ENCODE results near the gene CFAP20DC. TPM values are rescaled to one million over a fixed set of nuclear protein-coding genes. Genes with fewer than 3 reads are reported as not detected.

CFAP20DC gene
- total RNA-seq, 1 donor from 2014 or later = 0.57 TPM

GRCh38 chr3:59084583-59084982 lies 34.8 kb upstream of the CFAP20DC start:
- Histone ChIP-seq H3K4me2 (ENCODE audit: low read length) (no peak overlapping the region), H3K4me3 (ENCODE audit: insufficient read depth, low read depth, low read length) (no peak overlapping the region), H3K27me3 (ENCODE audit: insufficient read depth, low read length) (no peaks in the 10 kb centered on the region), H3K79me2 (ENCODE audit: insufficient read depth, low read length) (no peaks in the 10 kb centered on the region), H3K9ac (ENCODE audit: low read length) (no peak overlapping the region), H4K20me1 (ENCODE audit: insufficient read depth, low read length) (no peaks in the 10 kb centered on the region), H2AFZ (ENCODE audit: low read depth, low read length) (no peak overlapping the region), H3K27ac (ENCODE audit: low read depth, low read length) (no peak overlapping the region), H3K4me1 (ENCODE audit: insufficient read depth, low read length) (no peaks in the 10 kb centered on the region), H3K9me3 (ENCODE audit: insufficient read depth, low read depth, low read length) (no peaks in the 10 kb centered on the region), H3K36me3 (ENCODE audit: insufficient read depth, low read length) (no peaks in the 10 kb centered on the region)
- FAIRE-seq = no peak
- H3K36me3 Mint-ChIP-seq (ENCODE audit: low read depth, unreplicated experiment) = no peaks in the 10 kb centered on the region
- H3K9me3 Mint-ChIP-seq (ENCODE audit: unreplicated experiment) = no peaks in the 10 kb centered on the region
- H3K4me3 Mint-ChIP-seq (ENCODE audit: unreplicated experiment) = no peak overlapping the region
- TF ChIP-seq EZH2 (IDR thresholded peaks at IDR 0.05; ENCODE audit: insufficient read depth, low read length) = no peak
- TF ChIP-seq, protein P1, sequence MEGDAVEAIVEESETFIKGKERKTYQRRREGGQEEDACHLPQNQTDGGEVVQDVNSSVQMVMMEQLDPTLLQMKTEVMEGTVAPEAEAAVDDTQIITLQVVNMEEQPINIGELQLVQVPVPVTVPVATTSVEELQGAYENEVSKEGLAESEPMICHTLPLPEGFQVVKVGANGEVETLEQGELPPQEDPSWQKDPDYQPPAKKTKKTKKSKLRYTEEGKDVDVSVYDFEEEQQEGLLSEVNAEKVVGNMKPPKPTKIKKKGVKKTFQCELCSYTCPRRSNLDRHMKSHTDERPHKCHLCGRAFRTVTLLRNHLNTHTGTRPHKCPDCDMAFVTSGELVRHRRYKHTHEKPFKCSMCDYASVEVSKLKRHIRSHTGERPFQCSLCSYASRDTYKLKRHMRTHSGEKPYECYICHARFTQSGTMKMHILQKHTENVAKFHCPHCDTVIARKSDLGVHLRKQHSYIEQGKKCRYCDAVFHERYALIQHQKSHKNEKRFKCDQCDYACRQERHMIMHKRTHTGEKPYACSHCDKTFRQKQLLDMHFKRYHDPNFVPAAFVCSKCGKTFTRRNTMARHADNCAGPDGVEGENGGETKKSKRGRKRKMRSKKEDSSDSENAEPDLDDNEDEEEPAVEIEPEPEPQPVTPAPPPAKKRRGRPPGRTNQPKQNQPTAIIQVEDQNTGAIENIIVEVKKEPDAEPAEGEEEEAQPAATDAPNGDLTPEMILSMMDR (IDR thresholded peaks at IDR 0.05; ENCODE audit: insufficient read depth, low read depth, low read length) = no peak
- H3K4me1 Mint-ChIP-seq (ENCODE audit: low read depth, unreplicated experiment) = no peaks in the 10 kb centered on the region
- no peak for DNase-seq (ENCODE audit: low read depth)
- no peak overlapping the region for H3K27ac Mint-ChIP-seq (ENCODE audit: unreplicated experiment)
- no peaks in the 10 kb centered on the region for H3K27me3 Mint-ChIP-seq (ENCODE audit: low read depth, unreplicated experiment)

DNA sequence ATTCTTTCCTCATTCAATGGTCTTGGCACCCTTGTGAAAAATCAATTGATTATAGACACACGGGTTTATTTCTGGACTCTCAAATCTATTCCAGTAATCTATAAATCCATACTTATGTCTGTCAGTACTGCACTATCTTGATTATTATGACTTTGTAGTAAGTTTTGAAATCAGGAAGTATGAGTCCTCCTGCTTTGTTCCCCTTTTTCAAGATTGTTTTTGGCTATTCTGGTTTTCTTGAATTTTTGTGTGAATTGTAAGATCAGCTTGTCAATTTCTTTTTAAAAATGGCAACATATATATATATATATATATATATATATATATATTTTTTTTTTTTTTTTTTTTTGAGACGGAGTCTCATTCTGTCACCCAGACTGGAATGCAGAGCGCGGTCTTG lies 32.3 kb upstream of the CFAP20DC start:
- Histone ChIP-seq H3K36me3 (ENCODE audit: insufficient read depth, low read length) (no peaks in the 10 kb centered on the region), H3K27ac (ENCODE audit: low read depth, low read length) (no peak overlapping the region), H3K9ac (ENCODE audit: low read length) (no peak overlapping the region), H3K9me3 (ENCODE audit: insufficient read depth, low read depth, low read length) (no peaks in the 10 kb centered on the region), H3K79me2 (ENCODE audit: insufficient read depth, low read length) (no peaks in the 10 kb centered on the region), H3K27me3 (ENCODE audit: insufficient read depth, low read length) (no peaks in the 10 kb centered on the region), H3K4me3 (ENCODE audit: insufficient read depth, low read depth, low read length) (no peak overlapping the region), H3K4me2 (ENCODE audit: low read length) (no peak overlapping the region), H3K4me1 (ENCODE audit: insufficient read depth, low read length) (no peaks in the 10 kb centered on the region), H2AFZ (ENCODE audit: low read depth, low read length) (no peak overlapping the region), H4K20me1 (ENCODE audit: insufficient read depth, low read length) (no peaks in the 10 kb centered on the region)
- no peak for DNase-seq (ENCODE audit: low read depth)
- no peaks in the 10 kb centered on the region for H3K4me1 Mint-ChIP-seq (ENCODE audit: low read depth, unreplicated experiment)
- TF ChIP-seq EZH2 (IDR thresholded peaks at IDR 0.05; ENCODE audit: insufficient read depth, low read length) = no peak
- TF ChIP-seq, protein P1 (IDR thresholded peaks at IDR 0.05; ENCODE audit: insufficient read depth, low read depth, low read length) = no peak
- H3K27me3 Mint-ChIP-seq (ENCODE audit: low read depth, unreplicated experiment) = no peaks in the 10 kb centered on the region
- H3K27ac Mint-ChIP-seq (ENCODE audit: unreplicated experiment) = no peak overlapping the region
- no peak overlapping the region for H3K4me3 Mint-ChIP-seq (ENCODE audit: unreplicated experiment)
- FAIRE-seq = no peak
- H3K36me3 Mint-ChIP-seq (ENCODE audit: low read depth, unreplicated experiment) = no peaks in the 10 kb centered on the region
- H3K9me3 Mint-ChIP-seq (ENCODE audit: unreplicated experiment) = peaks cover 2% of the 10 kb centered on the region

- Histone ChIP-seq H2AFZ (ENCODE audit: low read depth, low read length) (no peak overlapping the region), H3K4me2 (ENCODE audit: low read length) (no peak overlapping the region), H3K79me2 (ENCODE audit: insufficient read depth, low read length) (no peaks in the 10 kb centered on the region), H3K4me3 (ENCODE audit: insufficient read depth, low read depth, low read length) (no peak overlapping the region), H3K4me1 (ENCODE audit: insufficient read depth, low read length) (no peaks in the 10 kb centered on the region), H3K36me3 (ENCODE audit: insufficient read depth, low read length) (no peaks in the 10 kb centered on the region), H3K9ac (ENCODE audit: low read length) (no peak overlapping the region), H3K27ac (ENCODE audit: low read depth, low read length) (no peak overlapping the region), H3K9me3 (ENCODE audit: insufficient read depth, low read depth, low read length) (no peaks in the 10 kb centered on the region), H3K27me3 (ENCODE audit: insufficient read depth, low read length) (no peaks in the 10 kb centered on the region), H4K20me1 (ENCODE audit: insufficient read depth, low read length) (no peaks in the 10 kb centered on the region)
- DNase-seq (ENCODE audit: low read depth) (no peak), FAIRE-seq (no peak)
- Mint-ChIP-seq H3K4me3 (ENCODE audit: unreplicated experiment) (no peak overlapping the region), H3K27ac (ENCODE audit: unreplicated experiment) (no peak overlapping the region), H3K9me3 (ENCODE audit: unreplicated experiment) (peaks cover 2% of the 10 kb centered on the region), H3K27me3 (ENCODE audit: low read depth, unreplicated experiment) (no peaks in the 10 kb centered on the region), H3K36me3 (ENCODE audit: low read depth, unreplicated experiment) (no peaks in the 10 kb centered on the region), H3K4me1 (ENCODE audit: low read depth, unreplicated experiment) (no peaks in the 10 kb centered on the region)
- TF ChIP-seq EZH2 (IDR thresholded peaks at IDR 0.05; ENCODE audit: insufficient read depth, low read length) = no peak
- TF ChIP-seq, protein P1 (IDR thresholded peaks at IDR 0.05; ENCODE audit: insufficient read depth, low read depth, low read length) = no peak
These were observed 31.2 kb upstream of the CFAP20DC start for GRCh38 chr3:59081071-59081470.
